MCF 10A (cell line): ENCODE results near the gene SLC41A3. TPM values are rescaled to one million over a fixed set of nuclear protein-coding genes. Genes with fewer than 3 reads are reported as not detected.
A peak's percentile ranks its signal among the peaks of the same experiment; 100 is the strongest.

Experiments
- BruUV-seq: library from RNA; stranded (reverse); fragments of 400-500 nt; replicated peaks from 2 replicates; lab custom pipeline; 2021; lab: Mats Ljungman, UMichigan
- CTCF ChIA-PET: fragments of 300-600 bp; sonication (Branson Sonifier 250); formaldehyde crosslinking; extraction: SDS; loops from one replicate; lab custom pipeline; 2021; ENCODE audit warnings: antibody characterized with exemption, inconsistent platforms; lab: Yijun Ruan, JAX
- POLR2A ChIA-PET: fragments of 300-600, 350-650 bp; sonication (Branson Sonifier 250); formaldehyde crosslinking; extraction: SDS; loops from one replicate; lab custom pipeline; 2020; ENCODE audit warnings: antibody characterized with exemption, inconsistent platforms; lab: Yijun Ruan, JAX
- DNase-seq: peaks from one replicate; pipeline ENCODE4 v3.0.0-alpha.2; 2018; ENCODE audit not compliant: unreplicated experiment
- H3K27ac Mint-ChIP-seq: one replicate; pipeline ENCODE4 v1.8.0; 2022; ENCODE audit warnings: mild to moderate bottlenecking, low read depth, mixed read lengths; ENCODE audit not compliant: unreplicated experiment
- H3K27me3 Mint-ChIP-seq: one replicate; pipeline ENCODE4 v1.8.0; 2022; ENCODE audit warnings: mixed read lengths; ENCODE audit not compliant: insufficient read depth, unreplicated experiment
- H3K36me3 Mint-ChIP-seq: one replicate; pipeline ENCODE4 v1.8.0; 2022; ENCODE audit warnings: mild to moderate bottlenecking, moderate library complexity, mixed read lengths; ENCODE audit not compliant: insufficient read depth, unreplicated experiment
- H3K4me1 Mint-ChIP-seq: one replicate; pipeline ENCODE4 v1.8.0; 2022; ENCODE audit warnings: mixed read lengths; ENCODE audit not compliant: insufficient read depth, unreplicated experiment
- H3K4me3 Mint-ChIP-seq: one replicate; pipeline ENCODE4 v1.8.0; 2022; ENCODE audit warnings: mild to moderate bottlenecking, moderate library complexity, mixed read lengths; ENCODE audit not compliant: unreplicated experiment
- H3K9me3 Mint-ChIP-seq: one replicate; pipeline ENCODE4 v1.8.0; 2022; ENCODE audit warnings: mixed read lengths; ENCODE audit not compliant: unreplicated experiment
- intact Hi-C: fragments of 100-400 bp; cut with micrococcal nuclease; formaldehyde crosslinking; loops from 2 replicates; pipeline ENCODE4 v1.14.1; 2022
- total RNA-seq: library from RNA; stranded (reverse); gene quantifications from 2 replicates; pipeline ENCODE4 v1.2.3, GENCODE V29; 2022
- TF ChIP-seq, protein P1 (sequence below): fragments of 200-600 bp; IDR thresholded peaks from one replicate; pipeline ENCODE4 v1.8.0; 2022; ENCODE audit warnings: antibody characterized with exemption, mild to moderate bottlenecking; ENCODE audit not compliant: unreplicated experiment

SLC41A3 gene
- total RNA-seq, 1 experiment from 2014 or later: 43.2 TPM

DNA sequence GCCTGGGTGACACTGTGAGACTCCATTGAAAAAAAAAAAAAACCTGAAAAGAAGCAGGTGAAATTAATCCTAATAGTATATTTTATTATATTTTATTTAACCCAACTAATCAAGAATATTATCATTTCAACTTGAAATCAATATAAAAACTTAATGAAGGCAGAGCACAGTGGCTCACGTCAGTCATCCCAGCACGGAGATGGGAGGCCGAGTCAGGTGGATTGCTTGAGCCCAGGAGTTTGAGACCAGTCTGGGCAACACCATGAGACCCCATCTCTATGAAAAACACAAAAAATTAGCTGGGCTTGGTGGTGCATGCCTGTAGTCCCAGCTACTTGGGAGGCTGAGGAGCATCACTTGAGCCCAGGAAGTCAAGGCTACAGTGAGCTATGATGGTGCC is 33.3 kb upstream of the SLC41A3 start:
- Mint-ChIP-seq H3K27me3 (no peaks in the 10 kb centered on the region), H3K36me3 (no peaks in the 10 kb centered on the region), H3K9me3 (no peaks in the 10 kb centered on the region), H3K27ac (no peak overlapping the region), H3K4me1 (peaks cover 11% of the 10 kb centered on the region), H3K4me3 (no peak overlapping the region)
- POLR2A ChIA-PET: no interaction called here
- TF ChIP-seq, protein P1, sequence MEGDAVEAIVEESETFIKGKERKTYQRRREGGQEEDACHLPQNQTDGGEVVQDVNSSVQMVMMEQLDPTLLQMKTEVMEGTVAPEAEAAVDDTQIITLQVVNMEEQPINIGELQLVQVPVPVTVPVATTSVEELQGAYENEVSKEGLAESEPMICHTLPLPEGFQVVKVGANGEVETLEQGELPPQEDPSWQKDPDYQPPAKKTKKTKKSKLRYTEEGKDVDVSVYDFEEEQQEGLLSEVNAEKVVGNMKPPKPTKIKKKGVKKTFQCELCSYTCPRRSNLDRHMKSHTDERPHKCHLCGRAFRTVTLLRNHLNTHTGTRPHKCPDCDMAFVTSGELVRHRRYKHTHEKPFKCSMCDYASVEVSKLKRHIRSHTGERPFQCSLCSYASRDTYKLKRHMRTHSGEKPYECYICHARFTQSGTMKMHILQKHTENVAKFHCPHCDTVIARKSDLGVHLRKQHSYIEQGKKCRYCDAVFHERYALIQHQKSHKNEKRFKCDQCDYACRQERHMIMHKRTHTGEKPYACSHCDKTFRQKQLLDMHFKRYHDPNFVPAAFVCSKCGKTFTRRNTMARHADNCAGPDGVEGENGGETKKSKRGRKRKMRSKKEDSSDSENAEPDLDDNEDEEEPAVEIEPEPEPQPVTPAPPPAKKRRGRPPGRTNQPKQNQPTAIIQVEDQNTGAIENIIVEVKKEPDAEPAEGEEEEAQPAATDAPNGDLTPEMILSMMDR: no peak
- CTCF ChIA-PET: interaction anchor here (0.6 to 1.3 kb wide), 2 partner anchors 14 to 145 kb away, joined by 3 to 4 read pairs; no protein-coding TSS in a partner anchor
- BruUV-seq: no TSS peak
- intact Hi-C loops: no loop called here
- DNase-seq: no peak

DNA sequence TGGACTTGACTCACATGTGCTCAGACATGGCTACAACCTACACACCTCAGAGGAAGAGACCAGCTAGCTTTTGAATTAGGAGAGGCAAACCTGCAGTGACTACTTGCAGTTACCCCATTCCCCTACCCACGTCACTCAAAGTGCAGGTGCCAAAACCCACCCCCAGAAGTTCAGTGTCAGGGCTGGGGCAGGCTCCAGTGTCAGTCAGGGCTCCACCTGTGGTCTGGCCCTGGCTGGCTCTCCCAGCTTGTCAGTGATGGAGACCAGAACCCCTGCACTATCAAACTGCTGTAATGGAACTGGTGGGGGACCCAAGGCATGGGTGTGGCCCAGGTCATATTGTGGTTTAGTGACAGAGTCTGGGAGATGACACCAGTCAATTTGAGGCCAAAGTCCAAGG is 32.6 kb upstream of the SLC41A3 start:
- BruUV-seq: no TSS peak
- peaks cover 11% of the 10 kb centered on the region for H3K4me1 Mint-ChIP-seq

DNA sequence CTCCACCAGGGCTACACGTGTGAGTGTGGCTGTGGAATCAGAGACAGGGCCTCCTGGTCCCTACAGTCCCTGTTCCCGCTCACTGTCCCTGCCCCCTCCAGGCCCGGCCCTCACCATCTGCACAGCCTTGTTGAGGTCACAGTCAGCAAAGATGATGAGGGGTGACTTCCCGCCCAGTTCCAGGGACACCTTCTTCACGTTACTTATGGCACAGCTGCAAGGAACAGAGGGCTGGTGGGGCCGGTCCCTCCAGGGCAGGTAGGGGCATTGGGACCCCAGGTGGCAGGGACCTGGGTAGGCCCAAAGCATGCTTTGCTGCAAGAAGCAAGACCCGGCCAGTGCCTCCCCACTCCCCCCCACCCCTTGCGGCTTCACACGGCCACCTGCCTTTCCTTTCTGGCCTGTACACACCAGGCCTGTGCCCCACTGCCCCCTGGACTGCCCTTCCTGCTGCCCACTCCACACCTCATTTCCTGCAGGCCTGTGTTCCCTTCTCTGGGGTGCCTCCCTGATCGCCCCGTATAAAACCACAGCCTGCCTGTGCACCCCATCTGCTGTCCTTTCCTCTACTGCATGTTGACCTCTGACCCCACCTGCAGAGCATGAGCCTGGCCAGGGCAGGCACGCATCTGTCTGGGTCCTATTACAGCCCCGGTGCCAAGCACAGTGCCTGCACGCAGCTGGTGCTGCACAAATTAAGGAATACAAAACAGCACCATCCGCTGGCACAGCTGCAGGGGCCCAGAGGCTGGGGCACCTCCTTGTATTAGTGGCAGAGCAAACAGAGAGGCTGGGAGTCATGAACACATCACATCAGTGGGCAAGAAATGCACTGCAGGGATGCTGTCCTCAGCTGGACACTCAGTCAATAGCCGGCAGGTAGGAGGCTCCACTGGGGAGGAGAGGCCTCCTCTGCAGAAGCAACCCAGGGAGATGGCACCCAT is 30.8 kb upstream of the SLC41A3 start:
- POLR2A ChIA-PET: interaction anchor here (0.6 kb wide), 1 partner anchor 358 kb away, joined by 3 read pairs; no protein-coding TSS in a partner anchor
- Mint-ChIP-seq H3K27ac (no peak overlapping the region), H3K27me3 (no peaks in the 10 kb centered on the region), H3K36me3 (no peaks in the 10 kb centered on the region), H3K4me3 (no peak overlapping the region), H3K9me3 (no peaks in the 10 kb centered on the region), H3K4me1 (peaks cover 11% of the 10 kb centered on the region)
- BruUV-seq: no TSS peak
- TF ChIP-seq, protein P1: no peak
- CTCF ChIA-PET: interaction anchor here (0.6 to 0.8 kb wide), 3 partner anchors 12 to 596 kb away, joined by 3 read pairs; no protein-coding TSS in a partner anchor
- intact Hi-C loops: no loop called here
- no peak for DNase-seq

More for the DNA sequence above, 32.6 kb upstream of the SLC41A3 start:
- POLR2A ChIA-PET: no interaction called here
- H3K27ac Mint-ChIP-seq: no peak overlapping the region
- intact Hi-C loops: no loop called here
- H3K4me3 Mint-ChIP-seq: no peak overlapping the region
- TF ChIP-seq, protein P1: no peak
- no peaks in the 10 kb centered on the region for H3K27me3 Mint-ChIP-seq
- no peak for DNase-seq
- H3K9me3 Mint-ChIP-seq: no peaks in the 10 kb centered on the region
- H3K36me3 Mint-ChIP-seq: no peaks in the 10 kb centered on the region
- CTCF ChIA-PET: interaction anchor here (0.6 to 1.3 kb wide), 3 partner anchors 13 to 144 kb away, joined by 3 to 4 read pairs (median 3); no protein-coding TSS in a partner anchor

DNA sequence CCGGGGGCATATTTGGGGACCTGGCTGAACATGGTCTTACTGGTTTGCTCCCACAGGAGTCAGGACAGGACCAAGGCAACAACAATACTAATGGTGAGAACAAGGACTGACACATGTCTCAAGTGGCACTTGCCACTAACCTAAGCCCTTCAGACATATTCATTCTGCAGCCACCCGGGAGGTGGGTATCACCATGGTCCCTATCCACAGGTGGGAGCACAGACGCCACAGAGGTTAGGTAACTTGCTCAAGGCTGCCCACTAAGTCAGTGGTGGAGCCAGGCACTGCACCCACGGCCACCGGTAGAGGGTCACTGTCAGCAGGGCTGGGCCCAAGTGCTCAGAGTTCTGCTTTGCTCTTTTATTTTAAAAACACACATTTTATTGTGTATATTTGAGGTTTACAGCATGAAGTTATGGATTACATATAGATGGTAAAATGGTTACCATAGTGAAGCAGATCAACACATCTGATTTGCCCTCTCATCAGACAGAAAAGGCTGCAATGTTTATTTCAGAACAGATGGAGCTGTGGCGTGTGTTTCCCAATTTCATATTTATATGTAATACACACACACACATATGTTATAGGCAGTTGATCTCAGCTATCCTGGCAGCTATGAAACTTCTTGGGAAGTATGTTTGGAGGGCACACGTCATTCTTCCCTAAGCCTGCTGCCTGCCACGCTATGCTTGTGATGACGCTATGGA is 30.0 kb upstream of the SLC41A3 start:
- Mint-ChIP-seq H3K4me1 (peaks cover 2% of the 10 kb centered on the region), H3K36me3 (no peaks in the 10 kb centered on the region), H3K27me3 (no peaks in the 10 kb centered on the region), H3K9me3 (no peaks in the 10 kb centered on the region), H3K27ac (no peak overlapping the region), H3K4me3 (no peak overlapping the region)
- no TSS peak for BruUV-seq
- CTCF ChIA-PET: interaction anchor here (0.6 to 0.8 kb wide), 4 partner anchors 11 to 595 kb away, joined by 3 read pairs; no protein-coding TSS in a partner anchor
- intact Hi-C loops: no loop called here
- POLR2A ChIA-PET: no interaction called here
- TF ChIP-seq, protein P1: peak; percentile 25
- no peak for DNase-seq
